NCI-H2029 treated with DMSO at 0.1 percent for 48 hours (cell line): ENCODE measurements around the gene CAPN2.
"Not testable (repeated sequence)": the region's sequence is repeated elsewhere in the genome, so short reads cannot be mapped to it uniquely, and the experiment has no call there.

Source experiments
- DNase-seq: peaks from one replicate; lab custom pipeline; 2025; lab: John Stamatoyannopoulos, UW

CAPN2 gene

GRCh38 chr1:223717123-223717522, 4.8 kb downstream of the CAPN2 start:
- DNase-seq, result no peak

GRCh38 chr1:223717695-223718363, 5.5 kb downstream of the CAPN2 start:
- DNase-seq, result no peak

GRCh38 chr1:223718850-223719249, 6.5 kb downstream of the CAPN2 start:
- DNase-seq, result no peak

- no peak for DNase-seq
Measured at GRCh38 chr1:223720971-223721591, 8.7 kb downstream of the CAPN2 start.

GRCh38 chr1:223721658-223722607, 9.6 kb downstream of the CAPN2 start:
- no peak for DNase-seq

GRCh38 chr1:223723351-223723904, 11.1 kb downstream of the CAPN2 start:
- DNase-seq, result no peak

- DNase-seq, result no peak
Measured at GRCh38 chr1:223724376-223724775, 12.0 kb downstream of the CAPN2 start.

GRCh38 chr1:223725578-223725977, 13.2 kb downstream of the CAPN2 start:
- no peak for DNase-seq

GRCh38 chr1:223726380-223727001, 14.2 kb downstream of the CAPN2 start:
- DNase-seq, result no peak

GRCh38 chr1:223727541-223727940, 15.2 kb downstream of the CAPN2 start:
- DNase-seq, result no peak

- no peak for DNase-seq
Measured at GRCh38 chr1:223729906-223730305, 17.6 kb downstream of the CAPN2 start.

GRCh38 chr1:223730479-223731132, 18.3 kb downstream of the CAPN2 start:
- no peak for DNase-seq

- DNase-seq, result peak; percentile 61
Measured at GRCh38 chr1:223731133-223731770, 18.9 kb downstream of the CAPN2 start.

- peak; percentile 32 for DNase-seq
Measured at GRCh38 chr1:223732993-223733798, 20.9 kb downstream of the CAPN2 start.

GRCh38 chr1:223733898-223734852, 21.8 kb downstream of the CAPN2 start:
- no peak for DNase-seq

GRCh38 chr1:223736638-223737037, 24.3 kb downstream of the CAPN2 start:
- not testable (repeated sequence) for DNase-seq

GRCh38 chr1:223737342-223737741, 25.0 kb downstream of the CAPN2 start:
- DNase-seq, result no peak

- no peak for DNase-seq
Measured at GRCh38 chr1:223738465-223739365, 26.4 kb downstream of the CAPN2 start.
